ENCODE data around the gene TACC2.

Gene TACC2

GRCh38 chr10:122176232-122177213, 187.6 kb downstream of the TACC2 start:
- DNase-seq (ENCODE audit: low read depth): no peak
- TF ChIP-seq CTCF (conservative IDR thresholded peaks at IDR 0.05; ENCODE audit: low read depth, low read length): no peak
- H3K4me3 ChIP-seq (ENCODE audit: low read depth, low read length): no peak overlapping the region

- TF ChIP-seq CTCF (conservative IDR thresholded peaks at IDR 0.05; ENCODE audit: low read depth, low read length): no peak
- no peak for DNase-seq (ENCODE audit: low read depth)
- no peak overlapping the region for H3K4me3 ChIP-seq (ENCODE audit: low read depth, low read length)
These were observed 189.7 kb downstream of the TACC2 start for GRCh38 chr10:122178655-122179054.

GRCh38 chr10:122181041-122181732, 192.2 kb downstream of the TACC2 start:
- no peak for TF ChIP-seq CTCF (conservative IDR thresholded peaks at IDR 0.05; ENCODE audit: low read depth, low read length)
- no peak overlapping the region for H3K4me3 ChIP-seq (ENCODE audit: low read depth, low read length)
- peak; percentile 55 for DNase-seq (ENCODE audit: low read depth)

- DNase-seq (ENCODE audit: low read depth): no peak
- no peak for TF ChIP-seq CTCF (conservative IDR thresholded peaks at IDR 0.05; ENCODE audit: low read depth, low read length)
- no peak overlapping the region for H3K4me3 ChIP-seq (ENCODE audit: low read depth, low read length)
These were observed 192.9 kb downstream of the TACC2 start for GRCh38 chr10:122181876-122182275.

- no peak overlapping the region for H3K4me3 ChIP-seq (ENCODE audit: low read depth, low read length)
- TF ChIP-seq CTCF (conservative IDR thresholded peaks at IDR 0.05; ENCODE audit: low read depth, low read length): no peak
- no peak for DNase-seq (ENCODE audit: low read depth)
These were observed 193.3 kb downstream of the TACC2 start for GRCh38 chr10:122182308-122182707.

GRCh38 chr10:122184254-122184653, 195.3 kb downstream of the TACC2 start:
- DNase-seq (ENCODE audit: low read depth): no peak
- H3K4me3 ChIP-seq (ENCODE audit: low read depth, low read length): no peak overlapping the region
- no peak for TF ChIP-seq CTCF (conservative IDR thresholded peaks at IDR 0.05; ENCODE audit: low read depth, low read length)
